DMS53 treated with DMSO at 0.1 percent for 48 hours (cell line): ENCODE data around the gene PYGM.

Experiments
- DNase-seq: peaks from one replicate; lab custom pipeline; 2025; ENCODE audit not compliant: unreplicated experiment; lab: John Stamatoyannopoulos, UW

Gene PYGM

DNA sequence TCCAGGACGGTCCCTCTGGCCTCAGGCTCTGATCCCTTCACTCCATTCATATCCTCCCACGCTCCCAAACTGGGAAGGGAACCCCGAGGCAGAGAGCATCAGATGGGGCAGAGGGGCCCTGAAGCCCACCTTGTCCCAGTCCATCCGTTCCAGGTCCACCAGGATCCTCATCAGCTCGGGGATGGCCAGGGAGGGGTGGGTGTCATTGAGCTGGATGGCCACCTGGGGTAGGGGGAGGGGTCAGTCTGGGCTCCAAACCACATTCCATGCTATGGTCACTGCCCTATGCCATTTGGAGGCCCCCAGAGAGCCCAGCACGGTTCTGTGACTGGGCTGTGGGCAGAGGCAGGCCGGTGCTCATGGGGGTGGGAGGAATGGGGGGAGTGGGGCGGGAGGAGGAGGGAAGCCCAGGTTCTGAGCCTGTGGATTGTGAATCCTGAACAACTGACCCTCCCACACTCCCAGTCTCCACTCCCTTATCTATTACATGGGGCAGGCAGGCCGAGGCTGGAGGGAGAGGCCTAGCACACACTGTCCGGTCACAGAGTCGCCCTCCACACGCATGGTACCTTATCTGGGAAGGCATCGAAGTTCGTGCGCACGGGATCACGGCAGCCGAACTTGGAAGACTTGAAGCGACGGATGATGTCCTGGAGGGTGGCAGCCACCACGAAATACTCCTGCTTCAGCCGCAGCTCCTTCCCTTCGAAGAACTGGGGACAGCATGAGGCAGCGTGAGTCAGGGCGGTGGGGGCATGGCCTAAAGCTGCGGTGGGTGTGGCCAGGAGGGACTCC, 5.5 kb downstream of the PYGM start:
- no peak for DNase-seq

DNA sequence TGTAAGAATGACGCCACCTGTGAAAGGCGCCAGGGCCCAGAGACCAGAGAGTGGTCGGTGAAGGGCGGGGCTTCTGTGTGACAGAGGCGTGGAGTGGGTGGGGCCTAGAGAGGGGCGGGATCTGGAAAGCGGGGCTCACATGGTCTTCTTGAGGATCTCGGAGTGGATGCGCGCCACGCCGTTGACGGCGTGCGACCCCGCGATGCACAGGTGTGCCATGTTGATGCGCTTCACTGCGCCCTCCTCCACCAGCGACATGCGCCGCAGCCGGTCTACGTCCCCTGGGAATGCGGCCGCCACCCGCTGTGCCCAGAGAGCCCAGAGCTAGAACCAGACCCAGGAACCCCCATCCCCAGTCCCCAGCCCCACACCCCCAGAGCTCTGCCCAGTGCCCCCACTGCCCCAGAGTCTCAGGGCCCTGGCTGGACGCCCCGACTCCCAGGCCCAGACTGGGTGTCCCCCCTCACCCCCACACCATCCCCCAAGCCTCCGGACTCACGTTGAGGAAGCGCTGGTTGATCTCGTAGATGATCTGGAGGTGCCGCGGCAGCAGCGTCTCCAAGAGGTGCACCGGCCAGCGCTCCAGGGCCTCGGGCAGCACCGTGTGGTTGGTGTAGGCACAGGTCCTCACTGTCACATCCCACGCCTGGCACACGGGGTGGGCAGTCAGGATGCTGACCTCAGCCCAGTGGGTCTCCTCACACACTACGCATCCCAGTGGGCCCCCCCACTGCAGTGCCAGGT, 6.2 kb downstream of the PYGM start:
- DNase-seq, result no peak

DNA sequence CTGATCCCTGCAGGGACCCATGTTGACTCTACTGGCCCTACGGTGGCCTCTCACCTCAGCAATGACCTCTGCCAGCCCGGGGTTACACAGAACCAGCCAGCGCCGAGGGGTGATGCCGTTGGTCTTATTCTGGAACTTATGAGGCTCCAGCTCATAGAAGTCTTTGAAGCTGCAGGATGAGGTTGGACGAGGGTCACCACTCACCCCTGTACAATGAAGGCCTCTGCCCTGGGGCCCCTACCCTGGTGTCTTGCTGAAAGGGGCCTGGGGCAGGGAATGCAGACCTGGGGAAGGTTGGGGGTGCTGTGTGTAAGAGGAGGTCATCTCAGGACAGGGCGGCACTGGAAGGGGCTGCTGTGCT, 6.8 kb downstream of the PYGM start:
- DNase-seq, result no peak

DNA sequence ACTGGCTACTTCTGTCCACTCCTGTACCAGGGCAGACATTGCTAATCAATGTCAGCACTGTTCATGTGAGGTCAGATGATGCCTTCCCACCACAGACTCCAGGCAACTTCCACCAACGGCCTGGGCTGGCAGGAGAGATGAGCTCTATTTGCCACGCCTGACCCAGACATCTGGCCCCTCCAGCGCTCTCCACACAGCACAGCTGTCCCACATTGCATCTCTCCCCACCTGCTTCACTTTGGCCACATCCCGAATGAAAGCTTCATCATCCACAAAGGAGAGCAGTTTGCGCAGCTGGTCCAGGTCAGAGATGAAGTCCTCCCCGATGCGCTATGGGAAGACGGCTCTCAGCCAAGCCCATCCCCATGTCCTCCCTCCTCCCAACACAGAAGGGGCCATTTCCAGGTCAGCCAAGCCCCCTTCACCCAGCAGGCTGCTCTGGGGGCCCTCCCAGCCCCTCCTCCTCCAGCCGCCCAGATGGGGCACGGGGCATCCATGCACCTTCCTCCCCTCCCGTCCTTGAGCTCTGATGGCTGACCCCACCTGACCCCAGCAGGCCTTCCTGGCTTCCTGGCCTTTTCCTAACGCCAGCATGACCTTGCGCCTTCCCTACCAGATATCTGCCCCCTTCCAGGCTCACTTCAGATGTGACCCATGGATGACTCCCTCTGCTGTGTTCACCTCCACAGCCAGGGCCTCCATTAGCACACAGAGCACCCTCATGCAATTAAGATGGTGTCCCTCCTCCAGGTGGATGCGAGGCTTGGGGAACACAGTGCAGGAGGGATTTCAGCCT, 7.4 kb downstream of the PYGM start:
- DNase-seq, result no peak

DNA sequence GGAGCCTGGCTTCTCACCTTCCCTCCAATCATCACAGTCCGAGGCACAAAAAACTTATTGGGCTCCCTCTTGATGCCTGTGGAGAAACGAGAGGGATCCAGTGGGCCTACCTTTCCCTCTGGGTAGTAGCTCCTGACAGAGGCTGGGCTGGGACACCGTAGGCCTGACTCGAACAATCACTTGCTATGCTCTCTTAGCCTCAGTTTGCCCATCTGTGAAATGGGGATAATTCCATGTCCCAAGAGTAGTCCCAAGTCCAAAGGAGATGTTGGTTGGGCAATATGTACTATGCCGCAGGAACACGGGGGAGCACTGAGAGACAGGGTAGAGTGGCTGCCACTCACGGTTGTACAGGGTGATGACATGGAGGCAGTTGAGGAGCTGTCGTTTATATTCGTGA, 8.2 kb downstream of the PYGM start:
- no peak for DNase-seq

DNA sequence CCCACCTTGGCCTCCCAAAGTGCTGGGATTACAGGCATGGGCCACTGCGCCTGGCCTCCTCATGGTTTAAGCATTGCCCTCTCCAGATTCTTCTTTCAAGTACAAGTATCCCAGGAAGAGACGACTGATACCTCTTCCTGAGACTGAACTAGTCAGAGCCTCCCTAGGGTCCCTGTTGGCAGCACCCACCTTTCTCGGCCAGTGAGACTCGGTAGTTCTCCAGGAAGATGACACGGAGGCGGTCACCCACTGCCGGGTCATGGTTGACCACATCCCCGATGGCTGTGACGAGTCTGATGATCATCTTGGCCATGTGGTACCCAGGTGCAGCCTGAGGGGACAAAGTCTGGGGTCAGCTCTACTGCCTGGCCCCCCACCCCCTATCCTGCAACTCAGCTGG, 8.6 kb downstream of the PYGM start:
- no peak for DNase-seq

DNA sequence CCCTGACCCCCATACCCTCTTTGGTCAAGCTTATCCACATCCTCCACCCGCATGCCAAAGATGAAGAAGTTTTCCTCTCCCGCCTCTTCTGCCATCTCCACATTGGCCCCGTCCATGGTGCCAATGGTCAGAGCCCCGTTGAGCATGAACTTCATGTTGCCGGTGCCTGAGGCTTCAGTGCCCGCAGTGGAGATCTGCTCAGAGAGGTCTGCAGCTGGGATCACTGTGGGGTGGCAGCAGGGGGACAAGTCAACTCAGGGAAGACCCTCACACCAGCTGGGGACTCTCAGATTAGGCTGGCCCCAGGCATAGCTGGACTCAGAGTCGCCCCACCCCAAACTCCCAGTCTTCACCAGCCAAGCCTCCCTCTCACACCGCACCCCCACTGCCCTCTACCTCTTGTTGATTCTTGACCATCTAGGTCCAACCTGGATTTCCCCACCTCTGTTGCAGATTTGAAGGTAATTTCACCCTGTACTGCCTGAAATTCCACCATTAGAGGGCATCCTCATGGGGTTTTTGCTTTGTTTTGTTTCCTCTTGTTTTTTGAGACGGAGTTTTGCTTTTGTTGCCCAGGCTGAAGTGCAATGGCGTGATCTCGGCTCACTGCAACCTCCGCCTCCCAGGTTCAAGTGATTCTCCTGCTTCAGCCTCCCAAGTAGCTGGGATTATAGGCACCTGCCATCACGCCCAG, 9.3 kb downstream of the PYGM start:
- DNase-seq, result no peak

DNA sequence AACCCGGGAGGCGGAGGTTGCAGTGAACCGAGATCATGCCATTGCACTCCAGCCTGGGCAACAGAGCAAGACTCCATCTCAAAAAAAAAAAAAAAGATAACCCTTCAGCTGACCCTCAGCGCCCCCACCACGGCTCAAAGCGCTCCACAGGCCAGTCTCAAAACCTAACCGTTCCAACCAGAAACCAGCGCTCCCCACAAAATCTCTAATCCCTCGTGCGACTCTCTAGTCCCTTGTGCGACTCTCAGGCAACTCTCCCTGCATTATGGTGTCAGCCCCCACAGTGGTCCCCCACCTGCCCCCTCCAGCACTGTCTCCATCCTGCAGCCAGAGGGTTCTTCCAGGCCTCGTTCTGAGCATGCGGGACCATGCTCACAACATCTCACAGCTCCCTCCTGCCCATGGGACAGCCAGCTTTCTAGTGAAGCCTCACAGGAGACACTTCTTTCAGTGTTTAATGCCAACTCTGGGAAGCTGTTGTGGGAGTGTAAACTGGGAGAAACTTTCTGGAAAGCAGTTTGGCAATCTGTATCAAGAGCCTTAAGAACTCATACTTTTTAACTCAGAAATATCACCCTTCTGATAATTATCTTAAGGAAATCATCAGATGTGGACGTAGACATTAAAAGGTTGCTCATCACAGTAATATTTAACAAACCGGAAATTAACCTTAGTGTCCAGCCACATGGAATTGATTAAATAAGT, 11.7 kb downstream of the PYGM start:
- DNase-seq, result no peak

DNA sequence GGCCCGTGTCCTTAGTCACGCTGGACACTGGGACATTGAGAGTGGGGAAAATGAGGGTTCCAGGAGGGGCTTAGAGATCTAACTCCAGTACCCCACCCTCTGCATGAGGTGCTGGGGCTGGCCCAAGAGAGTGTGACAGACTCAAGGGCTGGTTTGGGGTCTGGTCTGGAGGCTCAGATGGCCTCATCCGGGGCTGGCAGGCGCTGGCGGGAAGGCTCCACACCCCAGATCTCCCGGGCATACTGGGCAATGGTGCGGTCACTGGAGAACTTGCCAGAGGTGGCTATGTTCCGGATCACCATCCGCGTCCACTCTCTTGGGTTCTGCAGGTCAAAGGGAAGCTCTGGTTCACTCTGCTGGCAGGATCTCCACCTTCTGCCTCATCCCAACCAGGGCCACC, 13.3 kb downstream of the PYGM start:
- DNase-seq, result no peak

DNA sequence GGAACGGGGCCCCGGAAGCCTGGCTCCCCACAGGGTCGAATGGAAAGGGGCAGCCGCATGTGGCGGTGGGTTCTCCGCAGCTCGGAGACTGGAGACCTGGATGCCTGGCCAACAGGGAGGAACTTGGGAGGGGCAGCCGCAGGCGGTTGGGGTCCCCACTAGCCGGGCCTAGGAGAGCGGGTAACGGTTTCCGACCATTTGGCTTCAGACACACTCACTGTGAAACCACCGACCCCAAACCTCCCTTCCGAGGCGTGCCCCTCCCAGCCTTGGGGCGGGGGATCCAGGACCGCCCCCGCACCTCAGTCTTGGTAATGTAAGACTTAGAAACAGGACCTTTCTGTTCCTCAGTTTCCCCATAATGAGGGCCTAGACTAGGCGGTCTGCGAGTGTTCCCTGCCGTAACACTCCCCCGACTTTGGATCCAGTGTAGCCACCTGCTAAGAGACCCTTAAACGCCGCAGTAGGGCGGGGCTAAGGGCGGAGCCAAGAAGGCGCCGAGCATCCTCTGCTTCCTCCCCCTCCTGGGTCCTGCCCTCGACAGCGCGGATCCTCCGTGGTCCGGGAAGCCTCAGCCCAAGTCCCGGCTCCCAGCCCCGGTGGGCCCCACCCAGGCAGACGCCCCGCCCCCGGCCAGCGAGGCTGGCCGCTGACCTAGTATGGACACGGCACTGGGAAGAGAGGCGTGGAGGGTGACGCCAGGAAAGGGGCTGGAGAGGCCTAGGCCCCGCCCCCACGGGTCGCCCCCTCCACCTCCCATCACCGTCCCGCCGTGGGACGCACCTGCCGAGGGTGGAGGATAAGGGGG, 14.0 kb downstream of the PYGM start:
- DNase-seq, result no peak

DNA sequence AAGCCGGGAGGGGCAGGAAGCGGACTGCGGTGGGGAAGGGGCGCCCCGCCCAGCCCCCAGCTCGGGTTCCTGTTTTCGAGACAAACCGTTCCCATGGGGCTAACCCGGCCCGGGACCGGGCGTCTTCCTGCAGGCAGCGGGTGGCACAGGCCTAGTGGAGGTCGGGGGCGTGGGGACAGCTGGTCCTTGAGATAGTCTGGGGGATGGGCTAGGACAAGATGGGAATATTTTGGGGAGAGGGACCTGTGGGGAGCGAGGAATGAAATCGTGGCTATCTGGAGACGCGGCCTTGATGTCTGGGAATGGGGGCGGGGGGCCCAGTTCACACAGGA, 14.6 kb downstream of the PYGM start:
- no peak for DNase-seq

DNA sequence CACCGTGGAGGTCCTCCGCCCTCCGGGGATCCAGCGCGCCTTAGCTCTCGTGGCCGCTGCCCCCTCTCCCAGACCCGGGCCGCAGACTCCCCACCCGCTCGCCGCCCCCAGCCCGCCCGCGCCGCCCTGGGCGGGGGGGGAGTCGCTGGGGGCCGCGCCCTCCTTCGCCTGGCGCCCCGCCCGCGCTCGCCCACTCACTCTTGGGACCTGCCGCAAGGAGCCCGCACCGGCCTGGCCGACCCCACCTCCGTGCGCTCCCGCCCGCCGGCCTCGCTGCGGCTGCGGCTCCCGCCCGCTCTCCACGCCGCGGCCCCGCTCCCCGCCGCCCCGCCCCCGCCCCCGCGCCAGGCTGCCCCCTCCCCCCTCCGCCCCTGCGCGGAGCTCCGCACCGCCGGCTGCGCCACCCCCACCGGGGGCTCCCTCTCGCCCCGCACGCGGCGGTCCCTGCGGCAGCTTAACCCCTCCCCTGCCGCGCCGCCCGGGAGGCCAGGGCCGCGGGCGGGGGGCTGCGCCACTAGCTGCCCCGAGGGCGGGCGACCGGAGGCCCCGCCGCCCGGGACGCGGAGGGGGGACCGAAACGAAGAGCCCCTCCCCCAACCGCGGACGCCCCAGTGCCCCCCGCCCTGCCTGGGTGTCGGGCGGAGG, 15.1 kb downstream of the PYGM start:
- DNase-seq, result no peak

DNA sequence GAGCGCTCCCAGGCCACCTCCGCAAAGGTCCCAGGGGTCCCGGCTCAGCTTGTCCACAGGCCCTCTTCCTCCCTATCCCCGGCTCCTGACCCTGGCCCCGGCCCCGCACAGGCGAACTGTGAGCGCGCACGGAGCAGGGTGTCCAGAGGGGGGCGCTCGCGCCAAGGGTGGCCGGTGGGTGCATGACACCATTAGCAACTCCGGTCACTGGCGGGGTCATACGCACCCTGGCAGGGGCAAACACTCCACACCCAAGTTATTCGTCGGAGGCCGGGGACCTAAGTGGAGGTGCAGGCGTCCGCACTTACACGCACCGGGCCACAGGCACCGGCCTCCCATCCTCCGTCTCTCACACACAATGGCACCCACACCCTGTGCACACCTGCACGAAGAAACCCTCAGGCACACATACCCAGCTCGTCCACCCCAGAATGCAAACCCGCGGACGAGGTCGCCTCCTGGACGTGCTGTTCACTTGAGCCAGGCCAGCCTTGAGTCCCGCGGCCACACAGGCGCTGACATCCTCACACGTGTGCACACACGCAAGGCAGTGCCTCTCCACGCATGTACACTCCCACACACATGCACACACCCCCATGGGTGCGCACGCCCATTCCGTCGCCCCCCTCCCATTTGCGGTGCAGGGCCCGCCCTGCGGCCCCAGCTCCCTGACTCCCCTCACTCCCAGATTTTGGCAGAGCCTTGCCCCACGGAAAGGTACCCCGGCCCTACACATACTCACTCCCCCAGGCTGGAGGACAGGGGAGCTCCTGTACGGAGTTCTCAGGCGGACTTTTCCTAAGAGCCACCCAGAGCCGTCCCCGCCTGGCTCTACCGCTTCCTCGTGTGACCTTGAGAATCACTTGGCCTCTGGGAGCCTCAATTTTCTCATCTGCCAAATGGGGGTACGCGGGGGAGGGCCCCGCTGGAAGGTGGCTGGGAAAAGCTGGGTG, 15.9 kb downstream of the PYGM start, which contains the start of gene RASGRP2:
Gene RASGRP2 (minus strand): TSS at position 552 of the 953 bp plus-strand sequence. CDS start 1,276 bp downstream, outside the sequence.
- peak; percentile 35 for DNase-seq

DNA sequence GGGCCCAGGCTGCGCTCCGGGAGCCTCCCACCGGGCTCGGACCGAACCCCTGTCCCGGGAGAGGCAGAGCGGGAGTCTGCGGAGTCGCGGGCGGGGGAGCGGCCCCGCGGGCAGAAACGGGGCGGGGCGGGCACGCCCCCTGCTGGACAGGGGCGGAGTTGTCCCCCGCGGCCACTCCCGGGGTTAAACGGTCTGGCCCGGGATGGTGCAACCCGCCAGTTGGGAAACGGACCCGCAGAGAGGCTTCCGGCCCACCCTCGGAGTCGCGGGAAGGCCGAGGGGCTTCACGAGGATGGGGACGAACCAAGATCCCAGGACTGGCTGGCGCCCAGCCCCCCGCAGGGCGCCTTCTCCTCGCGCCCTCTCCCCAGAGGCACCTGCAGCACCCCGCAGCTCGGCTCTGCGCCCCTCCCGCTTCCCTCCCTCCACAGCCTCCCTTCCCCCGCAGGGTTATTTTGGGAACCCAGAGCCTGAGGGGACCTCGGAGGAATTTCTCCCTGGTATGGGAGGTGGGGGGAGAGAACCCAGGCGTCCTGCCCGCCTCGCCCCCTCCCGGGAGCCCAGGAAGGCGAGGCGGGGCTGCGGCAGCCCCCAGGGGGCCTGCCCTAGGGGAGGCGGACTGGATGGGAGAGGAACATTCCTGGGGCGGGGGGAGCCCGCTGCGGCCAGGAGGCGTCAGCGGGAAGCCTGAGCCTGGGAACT, 16.7 kb downstream of the PYGM start:
- peak; percentile 24 for DNase-seq

DNA sequence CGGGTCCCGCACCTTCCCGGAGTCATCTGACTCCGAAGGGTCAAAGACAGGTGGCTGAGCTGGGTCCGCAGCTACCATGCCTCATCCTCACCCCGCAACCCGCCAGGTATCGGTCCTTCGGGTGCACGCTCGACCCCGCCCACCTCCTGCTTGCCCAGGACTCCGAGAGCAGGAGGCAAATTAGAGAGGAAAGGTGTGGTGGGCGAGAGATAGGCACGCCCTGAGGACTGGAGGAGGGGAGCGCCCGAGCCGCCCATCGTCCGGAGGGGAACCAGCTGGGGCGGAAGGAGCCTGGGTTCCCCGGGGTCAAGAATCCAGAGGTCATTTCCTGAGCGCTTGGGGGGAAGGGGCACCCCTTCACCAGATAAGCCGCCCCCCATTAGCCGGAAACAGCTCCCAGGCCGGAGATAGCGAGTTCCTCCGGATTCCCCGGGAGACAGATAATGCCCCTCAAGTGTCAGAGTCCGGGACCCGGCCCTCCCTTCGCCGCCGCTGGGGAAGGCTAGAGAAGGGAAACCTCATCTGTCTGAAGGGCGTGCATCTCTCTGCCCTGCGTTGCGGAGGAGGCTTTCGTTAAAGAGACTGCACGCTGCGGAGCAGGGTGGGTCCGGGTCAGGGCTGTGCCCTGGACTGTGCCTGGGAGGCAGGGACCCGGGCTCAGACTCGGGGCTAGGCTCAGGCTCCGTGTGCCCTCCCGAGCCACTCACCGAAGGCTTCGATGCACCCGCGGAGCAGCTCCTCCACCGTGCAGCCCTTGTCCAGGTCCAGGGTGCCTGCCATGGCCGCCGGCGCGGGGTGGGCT, 17.5 kb downstream of the PYGM start:
- DNase-seq, result no peak

DNA sequence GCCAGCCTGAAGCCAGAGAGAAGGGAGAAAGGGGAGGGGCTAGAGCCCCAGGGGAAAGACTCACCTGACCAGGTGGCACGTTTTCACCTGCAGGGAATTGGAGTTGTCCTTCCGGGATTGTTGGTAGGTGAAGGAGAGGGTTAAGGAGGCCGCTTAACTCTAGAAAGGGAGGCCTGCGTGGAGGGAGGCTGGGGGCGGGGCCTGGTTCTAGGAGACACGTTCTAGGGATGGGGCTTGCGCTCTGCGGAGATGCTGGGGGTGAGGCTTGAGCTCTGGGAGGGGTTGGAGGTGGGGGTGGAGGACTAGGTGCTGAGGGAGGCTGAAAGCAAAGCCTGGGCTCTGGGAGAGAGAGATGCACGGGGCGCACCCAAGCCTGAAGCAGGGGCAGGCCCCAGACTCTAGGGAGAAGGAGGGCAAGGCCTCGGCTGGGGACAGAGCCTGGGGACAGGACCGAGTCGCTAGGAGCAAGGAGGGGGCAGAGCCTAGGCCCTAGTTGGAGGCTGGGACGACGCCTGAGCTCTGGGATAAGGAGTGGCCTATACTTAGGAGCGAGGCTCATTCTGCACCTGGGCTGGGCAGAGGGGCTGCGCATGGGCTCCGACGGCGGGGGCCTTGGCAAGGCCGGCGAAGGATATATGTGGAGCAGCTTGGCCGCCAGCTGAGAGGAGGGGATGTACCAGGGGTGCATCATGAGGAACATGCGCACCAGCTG, 18.2 kb downstream of the PYGM start:
- DNase-seq, result no peak
